ENCODE results near the gene PRKN. TPM values are rescaled to one million over a fixed set of nuclear protein-coding genes. Genes with fewer than 3 reads are reported as not detected.
A peak's percentile ranks its signal among the peaks of the same experiment; 100 is the strongest.

Gene PRKN
- total RNA-seq, 4 donors from 2014 or later, result 4.4 to 669 (median 10.5) TPM

DNA sequence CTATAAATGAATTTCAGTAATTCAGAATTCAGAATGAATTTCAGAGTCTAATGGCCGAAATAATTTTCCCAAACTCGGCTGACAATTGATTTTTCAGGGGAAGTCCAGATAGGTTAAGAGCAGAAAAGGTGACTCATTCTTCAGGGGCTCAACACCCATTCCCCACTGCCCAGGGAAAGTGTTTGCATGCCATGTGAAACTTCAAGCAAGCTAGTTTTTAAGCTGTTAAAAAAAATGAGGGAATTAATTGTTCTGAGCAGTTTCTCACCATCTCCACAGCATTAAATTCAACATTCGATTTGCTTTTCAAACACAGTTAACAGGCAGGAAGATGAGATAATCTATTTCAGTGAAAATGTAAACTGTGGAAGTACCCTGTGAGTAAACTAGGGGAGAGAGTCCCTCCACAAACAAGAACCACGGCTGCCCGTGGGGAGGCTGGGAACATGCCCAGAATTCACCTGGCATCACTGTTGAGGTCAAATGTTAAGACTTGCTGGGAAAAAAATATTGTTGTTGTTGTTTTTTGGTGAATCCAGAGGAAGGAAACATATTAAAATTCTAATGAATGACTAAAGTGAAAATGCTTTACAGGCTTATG is 803.0 kb downstream of the PRKN start:
- Histone ChIP-seq H3K4me1 (no peaks in the 10 kb centered on the region), H3K9me3 (no peaks in the 10 kb centered on the region), H3K27ac (no peak overlapping the region), H3K27me3 (no peaks in the 10 kb centered on the region), H3K4me3 (no peak overlapping the region), H3K36me3 (no peaks in the 10 kb centered on the region)
- DNase-seq, result no peak
- TF ChIP-seq, protein P1, sequence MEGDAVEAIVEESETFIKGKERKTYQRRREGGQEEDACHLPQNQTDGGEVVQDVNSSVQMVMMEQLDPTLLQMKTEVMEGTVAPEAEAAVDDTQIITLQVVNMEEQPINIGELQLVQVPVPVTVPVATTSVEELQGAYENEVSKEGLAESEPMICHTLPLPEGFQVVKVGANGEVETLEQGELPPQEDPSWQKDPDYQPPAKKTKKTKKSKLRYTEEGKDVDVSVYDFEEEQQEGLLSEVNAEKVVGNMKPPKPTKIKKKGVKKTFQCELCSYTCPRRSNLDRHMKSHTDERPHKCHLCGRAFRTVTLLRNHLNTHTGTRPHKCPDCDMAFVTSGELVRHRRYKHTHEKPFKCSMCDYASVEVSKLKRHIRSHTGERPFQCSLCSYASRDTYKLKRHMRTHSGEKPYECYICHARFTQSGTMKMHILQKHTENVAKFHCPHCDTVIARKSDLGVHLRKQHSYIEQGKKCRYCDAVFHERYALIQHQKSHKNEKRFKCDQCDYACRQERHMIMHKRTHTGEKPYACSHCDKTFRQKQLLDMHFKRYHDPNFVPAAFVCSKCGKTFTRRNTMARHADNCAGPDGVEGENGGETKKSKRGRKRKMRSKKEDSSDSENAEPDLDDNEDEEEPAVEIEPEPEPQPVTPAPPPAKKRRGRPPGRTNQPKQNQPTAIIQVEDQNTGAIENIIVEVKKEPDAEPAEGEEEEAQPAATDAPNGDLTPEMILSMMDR (IDR thresholded peaks at IDR 0.05), result no peak
- TF ChIP-seq POLR2A (IDR thresholded peaks at IDR 0.05), result no peak

DNA sequence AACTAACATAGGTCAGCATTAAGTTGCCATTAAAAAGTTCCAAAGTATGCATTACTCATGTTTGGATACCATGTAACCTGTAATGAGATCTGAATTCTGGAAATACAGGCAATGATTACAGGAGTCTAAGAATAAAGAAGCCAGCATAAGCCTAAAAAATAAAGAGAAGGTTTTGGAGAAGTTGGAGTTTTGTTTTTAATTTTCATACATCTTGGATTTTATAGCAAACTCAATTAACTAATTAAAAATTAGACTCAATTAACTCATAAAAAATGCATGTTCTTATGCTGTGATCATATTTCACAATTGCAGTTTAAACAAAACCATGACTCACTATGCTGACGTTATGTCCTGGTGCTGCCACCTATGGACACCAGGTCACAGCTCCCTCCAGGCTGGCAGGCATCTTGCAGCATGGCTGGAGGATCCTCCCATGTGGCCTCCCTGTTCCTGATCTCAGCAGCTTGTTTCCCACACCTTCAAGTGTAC is 804.9 kb downstream of the PRKN start:
- no peaks in the 10 kb centered on the region for H3K9me3 ChIP-seq
- H3K27me3 ChIP-seq, result no peaks in the 10 kb centered on the region
- TF ChIP-seq POLR2A (IDR thresholded peaks at IDR 0.05), result no peak
- TF ChIP-seq, protein P1 (IDR thresholded peaks at IDR 0.05), result peak in 4 of 6 experiments; percentile 33 to 72 (median 62)
- peak in 2 of 3 donors; percentile 65 to 78 for DNase-seq
- no peak overlapping the region for H3K27ac ChIP-seq
- H3K4me3 ChIP-seq, result no peak overlapping the region
- H3K4me1 ChIP-seq, result no peaks in the 10 kb centered on the region
- no peaks in the 10 kb centered on the region for H3K36me3 ChIP-seq

DNA sequence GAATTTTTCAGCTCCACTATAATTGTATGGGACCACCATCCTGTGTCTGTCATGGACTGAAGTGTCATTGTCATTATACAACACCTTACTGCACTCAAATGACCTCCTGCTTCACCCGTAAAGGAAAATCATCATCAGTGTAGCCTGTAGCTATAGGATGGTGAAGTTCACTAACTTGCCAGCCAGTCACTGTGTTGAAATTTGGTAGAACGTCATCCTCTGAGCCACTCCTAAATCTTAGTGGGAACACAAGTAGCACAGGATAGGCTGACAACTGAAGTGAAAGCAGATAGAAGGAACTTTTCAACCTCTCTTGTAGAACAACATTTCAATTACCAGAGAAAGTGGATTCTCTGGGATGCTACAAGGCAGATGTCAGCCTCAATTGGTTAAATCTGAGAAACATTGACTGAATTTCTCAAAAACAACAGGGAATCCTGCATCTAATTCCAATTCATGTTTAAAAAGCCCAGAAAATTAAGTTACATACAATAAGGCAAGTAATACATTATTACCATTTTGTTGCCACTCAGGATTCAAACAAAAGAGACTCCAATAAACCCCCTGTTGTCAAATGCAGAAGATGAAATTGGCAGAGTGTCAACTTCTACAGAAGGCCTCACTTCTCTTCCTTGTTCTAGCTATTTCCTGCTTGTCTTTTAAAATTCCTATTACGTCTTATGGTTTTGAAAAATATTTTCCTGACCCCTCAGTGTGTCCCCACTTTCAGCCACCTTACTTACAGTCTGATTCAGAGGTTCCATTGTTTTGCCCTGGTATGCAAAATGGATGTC is 805.8 kb downstream of the PRKN start:
- Histone ChIP-seq H3K9me3 (no peaks in the 10 kb centered on the region), H3K4me1 (no peaks in the 10 kb centered on the region), H3K27ac (no peak overlapping the region), H3K4me3 (no peak overlapping the region), H3K27me3 (no peaks in the 10 kb centered on the region), H3K36me3 (no peaks in the 10 kb centered on the region)
- DNase-seq, result no peak
- TF ChIP-seq, protein P1 (IDR thresholded peaks at IDR 0.05), result no peak
- TF ChIP-seq POLR2A (IDR thresholded peaks at IDR 0.05), result no peak

DNA sequence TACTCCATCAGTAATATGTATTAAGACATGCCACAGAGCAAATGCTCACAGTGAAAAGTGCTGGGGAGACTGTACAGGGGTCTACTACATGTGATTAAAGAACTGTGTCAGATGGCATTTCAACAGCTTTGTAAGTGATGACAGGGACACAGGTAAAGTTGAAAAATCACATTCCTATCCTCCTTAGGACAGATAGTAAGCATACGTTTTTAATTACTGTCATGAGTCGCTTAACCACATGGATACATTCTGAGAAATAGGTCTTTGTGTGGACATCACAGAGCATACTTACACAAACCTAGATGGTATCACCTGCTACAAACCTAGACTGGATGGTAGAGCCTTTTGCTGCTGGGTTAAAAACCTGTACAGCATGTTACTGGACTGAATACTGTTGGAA is 807.9 kb downstream of the PRKN start:
- H3K27ac ChIP-seq, result no peak overlapping the region
- no peaks in the 10 kb centered on the region for H3K36me3 ChIP-seq
- DNase-seq, result no peak
- H3K4me3 ChIP-seq, result no peak overlapping the region
- no peaks in the 10 kb centered on the region for H3K9me3 ChIP-seq
- TF ChIP-seq, protein P1 (IDR thresholded peaks at IDR 0.05), result no peak
- TF ChIP-seq POLR2A (IDR thresholded peaks at IDR 0.05), result no peak
- H3K4me1 ChIP-seq, result no peaks in the 10 kb centered on the region
- H3K27me3 ChIP-seq, result no peaks in the 10 kb centered on the region

DNA sequence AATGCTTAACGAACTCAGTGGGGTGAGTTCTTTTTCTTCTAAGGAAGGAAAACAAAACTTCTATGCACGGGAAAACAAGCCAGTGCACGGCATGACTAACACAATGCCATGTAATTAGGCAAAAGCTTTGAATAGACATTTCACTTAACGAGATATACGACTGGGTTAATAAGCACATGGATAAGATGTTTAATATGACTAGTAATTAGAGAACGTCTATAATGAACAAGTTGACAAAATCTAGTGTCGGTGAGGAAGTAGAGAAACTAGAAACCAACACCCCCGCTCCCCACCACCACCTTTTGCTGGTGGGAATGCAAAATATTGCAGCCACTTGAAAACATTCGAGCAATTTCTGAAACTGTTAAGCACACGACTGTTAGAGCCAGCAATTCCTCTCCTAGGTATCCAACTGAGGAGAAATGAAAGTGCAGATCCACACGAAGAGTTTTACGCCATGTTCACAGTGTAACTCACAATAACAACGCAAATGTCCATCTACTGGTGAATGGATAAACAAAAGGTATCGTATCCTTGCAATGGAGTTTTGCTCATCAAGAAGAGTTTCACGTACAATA is 808.8 kb downstream of the PRKN start:
- no peak overlapping the region for H3K27ac ChIP-seq
- no peaks in the 10 kb centered on the region for H3K27me3 ChIP-seq
- no peaks in the 10 kb centered on the region for H3K9me3 ChIP-seq
- no peak for TF ChIP-seq POLR2A (IDR thresholded peaks at IDR 0.05)
- TF ChIP-seq, protein P1 (IDR thresholded peaks at IDR 0.05), result no peak
- DNase-seq, result no peak
- no peak overlapping the region for H3K4me3 ChIP-seq
- no peaks in the 10 kb centered on the region for H3K4me1 ChIP-seq
- no peaks in the 10 kb centered on the region for H3K36me3 ChIP-seq
